ENCODE data around the gene SMTN. TPM values are rescaled to one million over a fixed set of nuclear protein-coding genes. Genes with fewer than 3 reads are reported as not detected.

SMTN gene
- total RNA-seq, 3 donors from 2014 or later (not counting 1 experiment from before 2014, with no cell fraction given): 2.1 to 4.3 (median 3.6) TPM

DNA sequence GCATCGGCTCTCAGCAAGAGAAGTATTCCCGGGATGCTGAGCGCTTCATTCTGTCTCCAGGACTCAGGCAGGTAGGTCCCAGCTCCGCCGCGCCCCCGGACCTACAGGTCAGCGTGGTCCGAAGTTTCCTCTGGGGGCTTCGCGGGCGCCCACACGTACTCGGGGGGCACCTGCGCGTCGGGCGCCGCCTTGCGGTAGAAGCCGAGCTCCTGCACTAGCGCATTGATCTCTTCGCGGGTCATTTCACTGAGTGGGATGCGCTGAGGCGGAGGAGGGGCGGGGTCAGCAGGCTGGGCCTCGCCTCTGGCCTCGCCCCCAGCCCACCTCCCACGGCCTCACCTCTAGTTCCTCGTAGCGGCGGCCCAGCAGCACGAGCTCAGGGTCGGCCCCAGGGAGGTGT, 23.8 kb downstream of the SMTN start:
- H3K27me3 Mint-ChIP-seq (ENCODE audit: low read depth in 2 of 2): no peaks in the 10 kb centered on the region
- WGBS (ENCODE audit: insufficient coverage): 87% methylated on average over 35 of the region's 35 CpGs
- Histone ChIP-seq H3K4me3 (ENCODE audit: low read length) (no peak overlapping the region), H3K4me1 (ENCODE audit: control insufficient read depth, insufficient read depth, low read length) (peaks cover 17% of the 10 kb centered on the region), H3K36me3 (ENCODE audit: control insufficient read depth, insufficient read depth, low read length) (no peaks in the 10 kb centered on the region), H3K27ac (ENCODE audit: low read length) (no peak overlapping the region), H3K27me3 (ENCODE audit: control insufficient read depth, insufficient read depth, low read length) (no peaks in the 10 kb centered on the region), H3K9me3 (ENCODE audit: control insufficient read depth, insufficient read depth, low read length) (no peaks in the 10 kb centered on the region)
- H3K4me3 Mint-ChIP-seq: no peak overlapping the region
- intact Hi-C loops (cut with micrococcal nuclease): loop anchor here (5.0 kb wide), 1 partner anchor 167 kb away; no protein-coding TSS in a partner anchor
- H3K36me3 Mint-ChIP-seq: no peaks in the 10 kb centered on the region
- no peak overlapping the region for H3K27ac Mint-ChIP-seq
- H3K4me1 Mint-ChIP-seq: peaks cover 7 to 18% of the 10 kb centered on the region in 2 donors
- H3K9me3 Mint-ChIP-seq: no peaks in the 10 kb centered on the region
- ATAC-seq (no peak), DNase-seq (peak in 1 of 2 donors; percentile 53)
- TF ChIP-seq, protein P1, sequence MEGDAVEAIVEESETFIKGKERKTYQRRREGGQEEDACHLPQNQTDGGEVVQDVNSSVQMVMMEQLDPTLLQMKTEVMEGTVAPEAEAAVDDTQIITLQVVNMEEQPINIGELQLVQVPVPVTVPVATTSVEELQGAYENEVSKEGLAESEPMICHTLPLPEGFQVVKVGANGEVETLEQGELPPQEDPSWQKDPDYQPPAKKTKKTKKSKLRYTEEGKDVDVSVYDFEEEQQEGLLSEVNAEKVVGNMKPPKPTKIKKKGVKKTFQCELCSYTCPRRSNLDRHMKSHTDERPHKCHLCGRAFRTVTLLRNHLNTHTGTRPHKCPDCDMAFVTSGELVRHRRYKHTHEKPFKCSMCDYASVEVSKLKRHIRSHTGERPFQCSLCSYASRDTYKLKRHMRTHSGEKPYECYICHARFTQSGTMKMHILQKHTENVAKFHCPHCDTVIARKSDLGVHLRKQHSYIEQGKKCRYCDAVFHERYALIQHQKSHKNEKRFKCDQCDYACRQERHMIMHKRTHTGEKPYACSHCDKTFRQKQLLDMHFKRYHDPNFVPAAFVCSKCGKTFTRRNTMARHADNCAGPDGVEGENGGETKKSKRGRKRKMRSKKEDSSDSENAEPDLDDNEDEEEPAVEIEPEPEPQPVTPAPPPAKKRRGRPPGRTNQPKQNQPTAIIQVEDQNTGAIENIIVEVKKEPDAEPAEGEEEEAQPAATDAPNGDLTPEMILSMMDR (IDR thresholded peaks at IDR 0.05): no peak

GRCh38 chr22:31105282-31105929, 24.3 kb downstream of the SMTN start:
- H3K36me3 Mint-ChIP-seq: no peaks in the 10 kb centered on the region

DNA sequence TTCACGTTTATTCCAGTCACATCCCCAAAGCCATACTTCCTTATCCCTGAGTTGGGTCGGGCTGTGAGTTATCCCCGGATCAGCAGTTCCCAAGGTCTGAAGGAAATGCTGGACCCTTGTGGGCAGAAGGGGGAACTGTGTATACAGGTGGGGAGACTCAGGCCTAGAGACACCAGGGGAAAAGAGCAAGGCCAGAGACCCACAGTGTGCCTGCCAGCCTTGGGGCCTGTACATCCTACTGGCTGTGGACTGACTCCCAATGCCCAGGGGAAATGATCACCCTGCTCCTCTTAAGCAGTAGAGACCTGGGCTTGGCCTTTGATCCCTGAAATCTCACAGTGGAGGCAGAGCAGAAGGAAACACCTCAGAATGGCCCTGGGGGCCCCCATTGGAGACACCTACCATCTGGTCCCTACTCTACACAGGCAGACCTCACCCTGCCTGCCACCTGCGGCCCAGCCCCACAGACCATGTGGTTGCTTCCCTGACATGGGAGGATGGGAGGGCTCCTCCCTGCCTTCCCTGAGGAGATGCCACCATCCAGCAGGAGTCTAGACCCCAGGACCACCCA, 25.0 kb downstream of the SMTN start:
- Histone ChIP-seq H3K27me3 (ENCODE audit: control insufficient read depth, insufficient read depth, low read length) (no peaks in the 10 kb centered on the region), H3K36me3 (ENCODE audit: control insufficient read depth, insufficient read depth, low read length) (no peaks in the 10 kb centered on the region), H3K4me3 (ENCODE audit: low read length) (no peak overlapping the region), H3K27ac (ENCODE audit: low read length) (no peak overlapping the region), H3K4me1 (ENCODE audit: control insufficient read depth, insufficient read depth, low read length) (peaks cover 17% of the 10 kb centered on the region), H3K9me3 (ENCODE audit: control insufficient read depth, insufficient read depth, low read length) (no peaks in the 10 kb centered on the region)
- Mint-ChIP-seq H3K4me1 (peaks cover 7 to 18% of the 10 kb centered on the region in 2 donors), H3K9me3 (no peaks in the 10 kb centered on the region), H3K27ac (peak overlapping the region in 1 of 2 donors; percentile 44), H3K36me3 (no peaks in the 10 kb centered on the region), H3K4me3 (peak overlapping the region; percentile 87), H3K27me3 (ENCODE audit: low read depth in 2 of 2) (no peaks in the 10 kb centered on the region)
- DNase-seq (no peak), ATAC-seq (no peak)
- intact Hi-C loops (cut with micrococcal nuclease): loop anchor here (5.0 kb wide), 1 partner anchor 166 kb away; no protein-coding TSS in a partner anchor
- TF ChIP-seq, protein P1 (IDR thresholded peaks at IDR 0.05): no peak
- 88% methylated on average over 3 of the region's 4 CpGs for WGBS (ENCODE audit: insufficient coverage)

More at GRCh38 chr22:31105282-31105929, 24.3 kb downstream of the SMTN start:
- intact Hi-C loops (cut with micrococcal nuclease): loop anchor here (5.0 kb wide), 1 partner anchor 167 kb away; no protein-coding TSS in a partner anchor
- H3K36me3 ChIP-seq (ENCODE audit: control insufficient read depth, insufficient read depth, low read length): no peaks in the 10 kb centered on the region
- H3K27ac ChIP-seq (ENCODE audit: low read length): no peak overlapping the region
- ATAC-seq (no peak), DNase-seq (no peak)
- no peaks in the 10 kb centered on the region for H3K27me3 Mint-ChIP-seq (ENCODE audit: low read depth in 2 of 2)
- H3K4me1 Mint-ChIP-seq: peaks cover 7 to 18% of the 10 kb centered on the region in 2 donors
- no peaks in the 10 kb centered on the region for H3K9me3 ChIP-seq (ENCODE audit: control insufficient read depth, insufficient read depth, low read length)
- H3K4me3 ChIP-seq (ENCODE audit: low read length): no peak overlapping the region
- H3K9me3 Mint-ChIP-seq: no peaks in the 10 kb centered on the region
- peak overlapping the region in 1 of 2 donors; percentile 44 for H3K27ac Mint-ChIP-seq
- H3K4me3 Mint-ChIP-seq: no peak overlapping the region
- H3K27me3 ChIP-seq (ENCODE audit: control insufficient read depth, insufficient read depth, low read length): no peaks in the 10 kb centered on the region
- TF ChIP-seq, protein P1 (IDR thresholded peaks at IDR 0.05): no peak
- 93% methylated on average over 11 of the region's 11 CpGs for WGBS (ENCODE audit: insufficient coverage)
- H3K4me1 ChIP-seq (ENCODE audit: control insufficient read depth, insufficient read depth, low read length): peaks cover 17% of the 10 kb centered on the region

Data from natural killer cell (primary cell).